ENCODE measurements around the gene NFAT5.

Gene NFAT5

DNA sequence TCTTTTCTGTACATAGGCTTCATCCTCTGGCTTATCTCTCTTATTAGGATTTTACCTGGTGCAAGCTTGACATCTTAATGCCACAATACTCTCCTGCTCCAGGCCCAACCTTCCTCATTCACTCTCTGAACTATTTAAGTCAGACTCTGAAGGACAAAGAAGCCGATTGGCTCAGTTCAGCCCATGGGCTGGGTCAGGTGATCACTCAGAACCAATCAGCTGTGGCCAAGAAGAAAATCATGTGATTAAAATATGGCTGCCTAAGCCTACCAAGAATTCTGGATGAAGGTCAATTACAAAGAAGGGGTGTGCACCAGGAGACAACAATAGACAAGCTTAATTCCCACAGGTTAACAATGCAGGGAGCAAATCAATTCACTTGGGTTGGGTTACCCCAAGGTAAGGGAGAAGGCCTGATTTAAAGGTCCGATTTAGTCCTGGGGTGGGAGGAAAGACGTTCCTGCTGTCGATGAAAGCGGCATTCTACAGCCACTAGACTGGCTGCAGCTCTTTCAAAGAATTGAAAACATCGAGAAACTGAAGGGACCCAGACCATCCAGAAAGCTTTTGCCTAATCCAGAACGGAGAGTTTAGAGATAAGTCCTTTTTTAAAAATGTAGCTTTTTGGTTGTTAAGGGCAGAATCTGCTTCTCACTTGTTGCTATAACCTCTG, 42.9 kb upstream of the NFAT5 start:
- Histone ChIP-seq H3K9me3 (ENCODE audit: severe bottlenecking) (no peaks in the 10 kb centered on the region), H3K4me1 (ENCODE audit: insufficient read depth, poor library complexity, severe bottlenecking) (peaks cover 3% of the 10 kb centered on the region), H3K27me3 (ENCODE audit: insufficient read depth, poor library complexity, severe bottlenecking) (no peaks in the 10 kb centered on the region), H3K27ac (ENCODE audit: poor library complexity, severe bottlenecking) (no peak overlapping the region), H3K4me3 (ENCODE audit: severe bottlenecking) (no peak overlapping the region), H3K36me3 (ENCODE audit: low read depth) (no peaks in the 10 kb centered on the region)
- DNase-seq (ENCODE audit: low spot score) (no peak), ATAC-seq (ENCODE audit: low read depth) (no peak)
- TF ChIP-seq, protein P1, sequence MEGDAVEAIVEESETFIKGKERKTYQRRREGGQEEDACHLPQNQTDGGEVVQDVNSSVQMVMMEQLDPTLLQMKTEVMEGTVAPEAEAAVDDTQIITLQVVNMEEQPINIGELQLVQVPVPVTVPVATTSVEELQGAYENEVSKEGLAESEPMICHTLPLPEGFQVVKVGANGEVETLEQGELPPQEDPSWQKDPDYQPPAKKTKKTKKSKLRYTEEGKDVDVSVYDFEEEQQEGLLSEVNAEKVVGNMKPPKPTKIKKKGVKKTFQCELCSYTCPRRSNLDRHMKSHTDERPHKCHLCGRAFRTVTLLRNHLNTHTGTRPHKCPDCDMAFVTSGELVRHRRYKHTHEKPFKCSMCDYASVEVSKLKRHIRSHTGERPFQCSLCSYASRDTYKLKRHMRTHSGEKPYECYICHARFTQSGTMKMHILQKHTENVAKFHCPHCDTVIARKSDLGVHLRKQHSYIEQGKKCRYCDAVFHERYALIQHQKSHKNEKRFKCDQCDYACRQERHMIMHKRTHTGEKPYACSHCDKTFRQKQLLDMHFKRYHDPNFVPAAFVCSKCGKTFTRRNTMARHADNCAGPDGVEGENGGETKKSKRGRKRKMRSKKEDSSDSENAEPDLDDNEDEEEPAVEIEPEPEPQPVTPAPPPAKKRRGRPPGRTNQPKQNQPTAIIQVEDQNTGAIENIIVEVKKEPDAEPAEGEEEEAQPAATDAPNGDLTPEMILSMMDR (IDR thresholded peaks at IDR 0.05; ENCODE audit: poor library complexity, severe bottlenecking), result no peak

DNA sequence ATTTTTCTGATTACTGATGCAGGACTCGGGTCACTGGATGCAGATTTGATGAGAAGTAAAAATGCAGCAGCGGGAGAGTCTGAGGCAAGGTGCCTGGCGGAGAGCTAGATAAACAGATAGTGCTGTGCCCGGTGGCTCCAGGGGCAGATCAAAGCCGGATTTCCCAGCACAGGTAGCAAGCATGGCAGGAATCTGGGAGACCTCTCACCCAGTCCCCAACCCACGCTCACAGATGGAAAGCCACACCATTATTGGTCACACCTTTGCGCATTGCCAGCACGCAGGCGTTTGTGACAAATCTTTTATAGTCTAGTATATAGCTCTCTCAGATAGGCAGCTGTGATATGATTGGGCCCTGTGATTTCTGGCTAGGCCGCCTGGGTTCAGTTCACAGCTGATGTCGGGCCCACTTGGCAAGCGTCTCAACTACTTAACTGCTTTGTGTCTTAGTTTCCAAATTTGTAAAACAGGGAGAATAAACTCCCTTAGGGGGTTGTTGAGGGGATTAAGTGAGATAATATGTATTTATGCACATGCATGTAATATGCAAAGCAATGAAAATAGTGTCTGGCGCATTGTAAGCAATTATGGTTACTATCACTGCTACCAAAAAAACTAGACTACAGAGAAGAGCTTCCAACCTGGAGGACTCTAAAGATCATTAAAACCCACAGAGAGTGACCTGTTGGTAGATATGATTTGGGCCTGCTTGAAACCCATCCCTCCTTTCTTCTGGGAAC, 42.0 kb upstream of the NFAT5 start:
- DNase-seq (ENCODE audit: low spot score), result no peak
- H3K27me3 ChIP-seq (ENCODE audit: insufficient read depth, poor library complexity, severe bottlenecking), result no peaks in the 10 kb centered on the region
- no peak overlapping the region for H3K27ac ChIP-seq (ENCODE audit: poor library complexity, severe bottlenecking)
- no peaks in the 10 kb centered on the region for H3K9me3 ChIP-seq (ENCODE audit: severe bottlenecking)
- ATAC-seq (ENCODE audit: low read depth), result no peak
- H3K4me1 ChIP-seq (ENCODE audit: insufficient read depth, poor library complexity, severe bottlenecking), result peaks cover 3% of the 10 kb centered on the region
- no peaks in the 10 kb centered on the region for H3K36me3 ChIP-seq (ENCODE audit: low read depth)
- no peak overlapping the region for H3K4me3 ChIP-seq (ENCODE audit: severe bottlenecking)
- TF ChIP-seq, protein P1 (IDR thresholded peaks at IDR 0.05; ENCODE audit: poor library complexity, severe bottlenecking), result no peak

DNA sequence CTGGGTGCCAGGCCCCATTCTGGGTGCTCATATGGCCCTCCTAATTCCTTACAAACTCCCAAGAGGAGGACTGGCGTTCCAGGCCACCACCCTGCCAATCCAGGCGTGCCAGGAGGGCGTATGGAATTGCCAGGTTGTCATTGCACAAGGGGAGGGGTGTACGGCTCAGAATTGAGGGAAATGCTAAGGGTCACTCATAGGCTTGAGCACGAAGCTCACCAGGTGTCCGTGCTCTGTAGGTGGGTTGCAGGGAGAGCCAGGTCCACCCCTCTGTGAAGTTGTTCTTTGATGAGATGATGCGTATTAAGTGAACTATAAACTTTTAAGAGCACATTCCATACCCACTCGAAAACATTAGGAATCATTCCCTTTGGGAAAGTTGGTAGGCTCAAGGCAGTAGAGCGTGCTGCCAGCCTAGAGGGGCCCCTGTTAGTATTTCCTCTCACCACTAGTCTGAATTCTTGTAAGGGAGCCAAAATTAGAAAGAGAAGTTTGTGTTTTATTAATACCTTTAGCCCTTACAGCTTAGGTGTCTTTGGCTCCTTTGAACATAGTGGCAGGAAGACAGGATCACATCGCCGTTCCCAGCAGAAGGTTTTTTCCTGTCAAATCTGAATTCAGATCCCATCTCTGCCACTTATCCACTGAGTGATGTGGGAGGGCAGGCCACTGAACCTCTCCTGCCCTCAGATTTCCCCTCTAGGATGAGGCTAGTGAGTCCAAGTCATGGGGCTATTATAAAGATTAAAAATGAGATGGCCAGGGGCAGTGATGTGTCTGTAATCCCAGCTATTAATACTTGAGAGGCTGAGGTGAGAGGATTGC, 38.7 kb upstream of the NFAT5 start:
- Histone ChIP-seq H3K36me3 (ENCODE audit: low read depth) (no peaks in the 10 kb centered on the region), H3K27ac (ENCODE audit: poor library complexity, severe bottlenecking) (no peak overlapping the region), H3K27me3 (ENCODE audit: insufficient read depth, poor library complexity, severe bottlenecking) (no peaks in the 10 kb centered on the region), H3K4me1 (ENCODE audit: insufficient read depth, poor library complexity, severe bottlenecking) (peaks cover 23% of the 10 kb centered on the region), H3K9me3 (ENCODE audit: severe bottlenecking) (no peaks in the 10 kb centered on the region), H3K4me3 (ENCODE audit: severe bottlenecking) (no peak overlapping the region)
- no peak for DNase-seq (ENCODE audit: low spot score)
- TF ChIP-seq, protein P1 (IDR thresholded peaks at IDR 0.05; ENCODE audit: poor library complexity, severe bottlenecking), result no peak
- no peak for ATAC-seq (ENCODE audit: low read depth)

DNA sequence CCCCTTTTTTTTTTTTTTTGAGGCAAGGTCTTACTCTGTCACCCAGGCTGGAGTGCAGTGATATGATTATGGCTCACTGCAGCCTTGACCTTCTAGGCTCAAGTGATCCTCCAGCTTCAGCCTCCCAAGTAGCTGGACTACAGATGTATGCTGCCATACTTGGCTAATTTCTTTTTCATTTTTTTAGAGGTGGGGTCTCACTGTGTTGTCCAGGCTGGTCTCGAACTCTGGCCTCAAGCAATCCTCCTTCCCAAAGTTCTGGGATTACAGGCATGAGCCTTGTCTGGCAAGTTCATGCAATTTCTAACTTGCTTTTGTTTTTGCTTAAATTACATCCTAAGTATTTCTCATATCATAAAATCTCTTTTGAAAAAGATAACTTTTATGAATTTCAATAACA, 33.8 kb upstream of the NFAT5 start:
- DNase-seq (ENCODE audit: low spot score) (no peak), ATAC-seq (ENCODE audit: low read depth) (no peak)
- Histone ChIP-seq H3K9me3 (ENCODE audit: severe bottlenecking) (no peaks in the 10 kb centered on the region), H3K4me3 (ENCODE audit: severe bottlenecking) (no peak overlapping the region), H3K27me3 (ENCODE audit: insufficient read depth, poor library complexity, severe bottlenecking) (no peaks in the 10 kb centered on the region), H3K27ac (ENCODE audit: poor library complexity, severe bottlenecking) (peak overlapping the region; percentile 96), H3K4me1 (ENCODE audit: insufficient read depth, poor library complexity, severe bottlenecking) (peaks cover 43% of the 10 kb centered on the region), H3K36me3 (ENCODE audit: low read depth) (no peaks in the 10 kb centered on the region)
- TF ChIP-seq, protein P1 (IDR thresholded peaks at IDR 0.05; ENCODE audit: poor library complexity, severe bottlenecking), result no peak

Data from RWPE2 (cell line).